GM03348 (cell line): Measurements from ENCODE around the gene ICAM2.
"Not testable (repeated sequence)": the region's sequence is repeated elsewhere in the genome, so short reads cannot be mapped to it uniquely, and the experiment has no call there.

Experiments used
- DNase-seq: peaks from one replicate; pipeline ENCODE4 v3.0.0; 2012; ENCODE audit warnings: low spot score

The ICAM2 gene

DNA sequence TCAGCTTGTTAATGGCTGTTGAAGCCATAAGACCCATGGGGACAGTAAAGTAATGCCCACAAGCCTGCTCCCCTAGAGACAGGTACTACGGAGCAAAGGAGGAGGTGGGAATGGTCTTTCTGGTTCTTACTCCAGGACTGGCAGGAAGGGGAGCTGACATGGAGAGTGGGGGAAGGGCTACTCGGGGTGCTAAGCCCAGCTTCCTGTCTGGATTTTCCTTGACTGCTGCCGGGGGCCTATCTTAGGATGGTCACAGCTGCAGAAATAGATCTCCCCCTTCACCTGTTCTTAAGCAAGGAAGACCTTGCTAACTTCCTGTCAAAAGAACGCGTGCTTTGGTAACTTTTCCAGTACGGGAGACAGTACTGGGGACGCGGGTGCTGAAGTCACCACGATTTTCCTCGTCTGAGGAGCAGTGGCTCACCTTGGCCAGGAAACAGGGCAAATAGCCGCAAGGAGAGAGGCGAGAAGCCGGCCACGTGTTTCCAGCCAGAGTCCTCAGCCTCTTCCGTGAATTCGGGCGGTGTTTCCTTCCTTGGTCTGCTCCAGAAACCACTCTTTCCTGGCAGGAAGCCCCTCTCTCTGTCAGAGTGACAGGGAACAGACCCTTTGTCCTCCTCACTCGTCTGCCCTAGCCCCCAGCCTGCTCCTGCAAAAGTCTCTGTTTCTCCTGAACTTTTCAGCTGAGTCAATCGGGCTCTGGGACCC lies 22.9 kb downstream of the ICAM2 start:
- DNase-seq = peak; percentile 2

DNA sequence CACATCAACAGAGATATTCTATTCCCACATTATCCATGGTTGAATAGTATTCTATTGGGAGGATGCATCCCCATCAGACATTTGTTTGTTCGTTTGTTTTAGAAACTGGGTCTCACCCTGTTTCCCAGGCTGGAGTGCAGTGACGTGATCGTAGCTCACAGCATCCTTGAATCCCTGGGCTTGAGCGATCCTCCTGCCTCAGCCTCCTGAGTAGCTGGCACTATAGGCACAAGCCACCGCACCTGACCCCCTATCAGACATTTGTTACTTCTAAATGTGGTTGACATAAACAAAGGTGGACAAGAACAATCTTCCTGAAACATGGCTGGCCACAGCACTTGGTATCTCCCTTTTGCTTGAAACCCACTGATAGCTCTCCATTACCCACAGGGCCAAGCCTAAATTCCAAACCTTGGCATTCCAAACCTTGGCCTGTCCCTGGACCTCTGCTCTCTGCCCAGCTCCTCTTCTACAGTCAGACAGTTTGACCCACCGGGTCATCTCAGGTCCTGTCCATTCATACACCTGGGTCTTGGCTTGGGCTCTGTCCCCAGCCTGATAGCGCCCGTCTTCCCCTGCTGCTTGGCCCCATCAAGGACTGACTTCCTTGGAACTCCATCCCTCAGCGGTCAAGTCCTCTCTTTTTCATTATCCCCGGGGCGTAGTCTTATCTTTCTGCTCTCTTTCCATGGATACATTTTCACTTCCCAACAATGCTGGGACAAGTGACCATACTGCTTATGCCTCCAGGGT lies 23.8 kb downstream of the ICAM2 start:
- DNase-seq = no peak

DNA sequence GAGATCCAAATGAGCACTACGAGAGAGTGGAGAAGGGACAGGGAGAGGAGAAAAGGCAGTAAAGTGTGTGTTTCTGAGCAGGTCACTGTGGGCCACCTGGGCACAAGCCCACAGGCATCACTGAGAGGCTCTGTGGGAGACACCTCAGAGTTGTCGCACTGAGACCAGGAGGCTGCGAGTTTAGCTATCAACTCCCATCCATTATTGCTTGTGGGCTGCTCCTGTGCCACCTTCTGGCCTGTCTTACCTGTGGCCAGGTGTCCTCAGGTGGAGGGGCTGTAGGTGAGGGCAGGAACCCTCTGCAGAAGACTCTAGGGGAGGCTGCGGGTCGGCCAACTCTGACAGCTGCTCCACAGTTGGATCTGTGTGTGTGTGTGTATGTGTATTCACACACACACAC lies 24.8 kb downstream of the ICAM2 start:
- no peak for DNase-seq

DNA sequence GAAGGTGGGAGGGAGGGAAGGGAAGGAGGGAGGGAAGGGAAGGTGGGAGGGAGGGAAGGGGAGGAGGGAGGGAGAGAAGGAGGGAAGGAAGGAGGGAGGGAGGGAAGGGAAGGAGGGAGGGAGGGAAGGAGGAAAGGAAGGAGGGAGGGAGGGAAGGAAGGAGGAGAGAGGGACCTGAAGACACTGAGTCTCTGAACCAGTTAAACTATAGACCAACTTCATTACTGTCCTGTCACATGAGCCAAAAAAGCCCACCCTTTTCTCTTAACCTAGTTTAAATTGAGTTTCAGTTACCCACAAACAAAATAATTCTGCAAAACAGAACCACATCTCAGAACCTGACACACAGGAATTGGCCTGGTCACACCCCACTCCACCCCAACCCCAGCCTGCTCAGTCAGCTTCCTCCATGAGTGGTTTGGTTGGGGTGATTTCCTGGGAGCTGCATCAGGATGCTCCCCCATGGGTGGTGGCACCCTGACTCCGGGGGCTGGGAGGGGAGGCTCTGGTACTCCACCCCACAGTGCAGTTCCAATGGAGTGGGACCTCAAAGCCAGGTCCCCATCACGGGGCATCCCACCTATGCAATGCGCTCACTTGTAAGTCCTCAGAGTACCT lies 27.0 kb downstream of the ICAM2 start:
- DNase-seq = no peak

DNA sequence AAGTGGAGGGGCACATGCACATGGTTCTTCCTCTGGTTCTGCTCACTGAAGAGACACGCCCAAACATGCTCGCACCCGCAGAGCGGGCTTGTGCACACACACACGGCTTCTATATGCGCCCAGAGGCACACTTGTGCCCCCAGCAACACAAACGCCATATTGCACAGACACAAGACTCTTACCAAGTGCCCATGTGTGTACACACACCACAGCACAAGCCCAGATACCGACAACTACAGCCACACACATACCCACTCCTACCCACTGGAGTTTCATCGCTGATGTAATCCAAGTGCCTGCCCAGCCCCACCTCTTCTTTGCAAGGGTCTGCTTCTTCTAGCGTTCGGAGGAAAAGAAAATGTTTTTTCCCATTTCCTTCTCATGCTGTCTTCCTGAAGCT lies 28.8 kb downstream of the ICAM2 start:
- DNase-seq = no peak

DNA sequence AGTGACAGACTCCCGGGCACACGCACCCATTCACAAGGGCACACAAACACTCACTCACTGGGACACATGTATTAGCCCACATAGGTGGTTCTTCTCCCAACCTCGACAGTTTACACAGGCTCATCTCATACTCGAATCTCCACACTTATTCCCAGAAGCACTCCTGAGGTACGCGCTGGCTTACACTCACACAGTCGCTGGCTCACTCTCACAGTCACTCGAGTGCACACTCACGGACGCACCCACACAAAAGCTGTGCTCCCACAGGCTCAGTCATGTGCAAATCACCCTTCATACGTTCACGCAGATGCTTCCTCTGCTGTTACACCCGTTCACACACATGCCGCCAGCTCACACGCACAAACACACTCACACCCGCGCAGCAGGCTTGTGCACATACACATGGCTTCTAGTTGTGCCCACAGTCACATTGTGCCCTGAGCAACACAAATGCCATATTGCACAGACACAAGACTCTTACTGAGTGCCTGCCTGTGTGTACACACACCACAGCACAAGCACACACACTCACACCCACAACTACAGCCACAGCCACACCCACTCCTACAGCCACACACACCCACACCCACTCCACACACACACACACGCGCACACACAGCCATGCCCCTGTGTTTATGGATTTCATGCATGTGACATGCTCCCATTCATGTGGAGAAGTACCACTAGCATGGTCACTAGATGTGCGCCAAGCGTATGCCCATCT lies 30.6 kb downstream of the ICAM2 start:
- no peak for DNase-seq

DNA sequence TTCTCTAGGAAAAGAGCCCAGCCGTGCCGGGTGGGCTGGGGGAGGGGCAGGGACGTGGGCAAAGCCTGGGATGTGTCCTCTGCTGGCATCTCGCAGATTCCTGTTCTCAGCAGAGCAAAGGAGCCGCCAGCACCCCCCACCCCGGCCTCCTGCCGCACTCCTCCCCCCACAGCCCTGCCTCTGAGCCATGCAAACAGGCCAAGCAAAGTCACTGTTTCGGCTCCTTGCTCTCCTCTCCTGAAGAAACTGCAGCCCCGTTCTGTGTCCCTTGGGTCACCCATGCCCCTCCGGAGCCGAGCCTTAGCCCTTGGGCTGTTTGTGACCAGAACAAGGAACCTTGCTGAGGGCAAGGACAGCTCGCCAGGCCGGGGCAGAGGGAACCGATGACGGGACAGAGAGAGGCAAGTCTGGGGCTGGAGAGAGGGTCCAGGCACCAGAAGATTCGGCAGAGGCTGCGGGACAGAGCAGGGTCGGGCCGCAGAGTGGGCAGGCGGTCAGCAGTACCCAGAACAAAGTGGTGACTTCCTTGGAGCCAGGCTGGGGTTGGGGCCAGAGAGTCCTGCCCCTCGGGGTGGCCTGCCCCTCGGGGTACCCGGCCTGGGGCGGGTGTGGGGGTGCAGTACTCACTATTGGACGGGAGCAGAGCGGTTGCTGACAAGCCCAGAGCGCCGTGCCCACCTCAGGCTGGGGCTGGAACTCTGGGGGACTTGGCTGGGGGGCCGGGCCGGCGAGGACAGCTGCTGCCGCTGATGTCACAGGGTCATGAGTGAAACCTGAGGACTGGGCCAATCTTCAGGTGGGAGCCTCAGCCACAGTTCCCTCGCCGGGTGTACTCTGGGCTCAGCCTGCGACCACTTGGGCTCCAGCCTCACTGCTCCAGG lies 31.5 kb downstream of the ICAM2 start:
- DNase-seq = no peak

DNA sequence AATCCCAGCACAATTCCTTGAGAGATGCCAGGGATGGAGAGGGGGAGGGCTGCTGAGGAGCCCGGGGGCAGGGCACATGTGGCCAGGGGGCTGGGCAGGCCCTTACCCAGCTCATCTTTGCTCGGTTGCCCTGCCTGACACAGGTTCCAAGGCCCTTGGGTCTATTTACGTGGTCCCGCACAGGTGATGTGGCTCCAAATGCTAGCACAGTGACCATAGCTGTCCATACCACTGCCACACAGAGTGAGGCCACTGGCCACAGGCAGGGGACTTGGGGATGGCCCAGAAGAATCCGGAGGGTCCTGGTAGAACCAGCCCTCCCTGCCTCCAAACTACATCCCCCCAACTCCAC lies 32.3 kb downstream of the ICAM2 start:
- no peak for DNase-seq

DNA sequence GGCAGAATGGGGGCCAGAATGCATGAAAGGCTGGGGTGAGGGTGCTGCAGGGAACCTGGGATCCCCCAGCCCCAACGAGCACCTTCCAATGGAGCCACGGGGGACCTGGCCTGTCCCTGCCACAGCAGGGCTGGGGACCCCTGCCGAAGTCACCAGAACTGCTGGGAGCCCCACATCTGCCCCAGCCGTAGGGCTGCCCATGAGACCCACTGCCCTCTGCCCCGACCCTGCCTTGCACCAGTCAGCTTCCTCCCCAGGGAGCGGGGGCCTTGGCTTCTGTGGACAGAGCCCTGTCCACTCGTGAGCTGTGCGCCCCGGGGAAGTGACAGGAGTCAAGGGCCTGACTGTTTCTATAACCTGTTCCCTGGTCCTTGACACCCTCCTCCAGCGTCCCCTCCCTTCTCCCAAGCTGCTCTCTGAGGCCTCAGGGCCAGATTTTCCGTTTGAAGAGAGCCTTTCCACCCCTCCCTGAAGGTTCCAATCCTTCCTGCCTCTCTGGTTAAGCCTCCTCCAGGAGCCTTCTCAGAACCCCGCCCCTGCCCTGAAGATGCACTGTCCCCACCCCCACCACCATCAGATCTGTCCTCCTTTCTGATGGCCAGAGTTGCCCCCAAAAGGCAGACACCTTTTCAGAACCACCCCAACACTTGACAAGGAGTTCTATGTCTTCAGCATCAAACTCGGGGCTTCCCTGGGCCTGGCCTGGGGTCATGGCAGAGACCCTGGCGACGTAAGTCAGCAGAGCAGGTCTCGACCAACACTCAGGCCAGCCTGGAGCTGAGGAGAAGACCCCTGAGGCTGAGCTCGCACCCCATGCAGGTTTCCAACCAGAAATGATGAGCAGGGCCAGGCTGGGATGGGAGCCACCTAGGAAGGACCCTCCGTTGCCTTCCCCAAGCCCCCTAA lies 33.0 kb downstream of the ICAM2 start:
- no peak for DNase-seq

DNA sequence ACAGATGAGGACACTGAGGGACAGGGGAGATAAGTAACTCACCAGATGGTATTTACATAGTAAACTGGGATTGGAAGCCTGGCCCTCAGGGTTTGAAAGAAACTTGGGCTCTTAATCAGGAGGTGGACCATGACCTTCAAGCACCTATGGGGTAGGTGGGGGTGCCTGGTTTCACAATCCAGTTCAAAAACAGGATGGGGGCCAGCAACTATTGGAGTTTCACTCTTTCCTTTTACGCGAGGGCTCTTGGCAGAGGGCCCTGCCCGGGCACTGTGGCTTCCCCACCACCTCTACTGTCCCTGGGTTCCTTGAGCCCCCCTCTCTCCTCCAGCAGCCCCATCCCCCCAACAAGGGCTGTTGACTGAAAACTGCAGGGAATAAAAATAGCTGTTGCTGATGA lies 33.6 kb downstream of the ICAM2 start:
- no peak for DNase-seq

DNA sequence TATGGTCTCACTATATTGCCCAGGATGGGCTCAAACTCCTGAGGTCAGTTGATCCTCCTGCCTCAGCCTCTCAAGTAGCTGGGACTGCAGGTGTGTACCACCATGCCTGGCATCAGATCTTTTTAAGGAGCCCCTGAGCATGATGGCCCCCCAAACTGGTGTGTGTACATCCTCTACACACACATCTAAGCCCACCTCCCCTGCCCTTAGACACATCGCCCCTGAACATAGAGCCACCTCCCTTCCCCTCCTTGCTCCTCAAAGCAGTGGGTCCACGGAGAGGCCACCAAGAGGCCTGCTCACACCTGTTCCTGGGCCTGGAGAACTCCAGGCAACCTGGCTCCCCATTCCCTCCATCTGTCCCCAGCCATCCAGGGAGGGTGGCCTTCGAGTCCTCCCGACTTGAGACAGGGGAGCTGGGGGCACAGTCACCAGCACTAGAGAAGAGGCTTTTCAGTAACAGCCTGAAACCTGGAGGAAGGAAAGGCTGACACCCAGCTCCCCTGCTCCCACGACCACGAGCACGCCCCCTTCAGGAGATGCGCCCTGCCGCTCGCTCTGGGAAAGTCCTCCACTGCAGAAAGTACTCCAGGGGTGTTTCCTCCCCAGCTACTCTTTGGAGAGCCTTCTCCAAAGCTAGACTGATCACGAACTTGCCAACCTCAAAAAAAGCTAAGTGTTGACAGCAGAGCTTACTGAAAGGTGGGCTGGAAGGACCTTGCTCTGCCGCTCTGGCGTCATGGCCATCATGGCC lies 34.9 kb downstream of the ICAM2 start:
- no peak for DNase-seq

DNA sequence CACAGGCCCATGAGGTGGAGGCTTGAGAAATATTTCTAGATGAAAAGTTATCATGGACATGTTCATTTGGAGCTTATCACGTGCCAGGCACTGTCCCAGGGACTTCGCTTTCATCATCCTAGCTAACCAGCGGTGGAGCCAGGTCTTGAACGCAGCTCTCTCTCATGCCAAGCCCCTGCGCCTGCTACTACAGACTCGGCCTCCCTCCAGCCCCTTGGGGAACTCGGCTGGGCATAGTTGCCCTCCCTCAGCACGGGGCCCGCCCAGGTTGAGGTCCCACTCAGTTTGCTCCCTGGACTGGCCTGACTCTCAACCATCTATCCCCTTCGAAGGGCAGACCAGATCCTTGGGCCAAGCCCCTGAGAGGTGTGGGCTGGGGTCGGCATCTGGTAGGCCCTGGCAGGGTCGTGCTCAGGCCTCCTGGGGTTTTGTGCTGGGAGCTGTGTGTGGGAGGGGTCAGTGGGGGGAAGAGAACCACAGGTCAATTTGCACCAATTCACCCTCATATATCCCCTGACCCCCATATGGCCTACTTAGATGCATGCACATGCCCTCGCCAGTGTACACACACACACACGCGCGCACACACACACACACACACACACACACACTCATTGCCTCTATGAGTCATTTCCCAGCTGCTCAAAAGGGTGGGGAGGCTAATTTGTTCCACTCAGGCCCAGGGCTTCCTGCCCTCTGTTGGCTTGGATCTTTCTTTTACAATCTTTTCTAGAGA lies 35.6 kb downstream of the ICAM2 start:
- peak; percentile 92 for DNase-seq

DNA sequence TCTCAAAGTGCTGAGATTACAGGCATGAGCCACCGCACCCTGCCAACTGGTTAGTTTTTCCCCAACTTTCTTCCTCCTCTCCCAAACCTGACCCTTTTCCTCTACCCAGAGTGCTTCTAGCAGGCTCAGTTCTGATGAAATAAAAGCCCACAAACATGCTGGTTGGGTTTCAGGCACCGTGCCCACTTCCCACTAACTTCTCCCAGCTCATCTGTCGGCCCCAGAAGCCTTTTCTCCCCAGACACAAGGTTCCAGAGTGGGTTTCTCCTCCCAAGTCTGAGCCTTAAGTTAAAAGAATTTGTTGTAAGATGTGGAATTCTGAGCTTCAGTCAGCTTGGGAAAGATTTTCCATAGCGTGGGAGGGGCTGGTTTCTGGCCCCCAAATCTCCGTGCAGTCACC lies 36.2 kb downstream of the ICAM2 start:
- peak; percentile 73 for DNase-seq

DNA sequence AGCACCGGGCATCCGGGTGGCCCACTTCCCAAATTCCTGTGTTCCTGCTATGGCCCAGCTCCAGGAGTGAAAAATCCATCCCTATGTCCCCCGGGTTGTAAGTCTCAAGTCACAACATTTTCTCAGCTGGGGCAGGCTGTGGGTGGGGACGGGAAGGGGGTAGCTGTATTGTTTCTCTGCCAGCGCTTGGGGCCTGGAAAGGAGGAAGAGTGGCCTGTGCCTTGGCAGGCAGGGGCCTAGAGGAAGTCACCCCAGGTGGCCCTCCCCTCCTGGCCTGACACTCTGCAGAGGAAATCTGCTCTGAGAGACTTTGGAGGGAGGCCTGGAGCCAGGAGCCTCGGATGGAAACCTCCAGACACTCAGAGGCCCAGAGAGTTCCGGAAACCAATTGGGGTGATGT lies 37.1 kb downstream of the ICAM2 start:
- DNase-seq = no peak

DNA sequence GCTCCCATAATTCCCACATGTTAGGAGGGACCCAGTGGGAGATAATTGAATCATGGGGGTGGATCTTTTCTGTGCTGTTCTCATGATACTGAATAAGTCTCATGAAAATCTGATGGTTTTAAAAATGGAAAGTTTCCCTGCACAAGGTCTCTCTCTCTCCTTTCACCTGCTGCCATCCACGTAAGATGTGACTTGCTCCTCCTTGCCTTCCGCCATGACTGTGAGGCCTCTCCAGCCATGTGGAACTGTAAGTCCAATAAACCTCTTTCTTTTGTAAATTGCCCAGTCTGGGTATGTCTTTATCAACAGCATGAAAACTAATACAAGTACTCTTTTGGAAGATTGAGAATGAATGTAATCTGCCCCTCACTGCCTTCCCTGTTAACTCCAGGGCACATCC lies 37.8 kb downstream of the ICAM2 start:
- DNase-seq = not testable (repeated sequence)

DNA sequence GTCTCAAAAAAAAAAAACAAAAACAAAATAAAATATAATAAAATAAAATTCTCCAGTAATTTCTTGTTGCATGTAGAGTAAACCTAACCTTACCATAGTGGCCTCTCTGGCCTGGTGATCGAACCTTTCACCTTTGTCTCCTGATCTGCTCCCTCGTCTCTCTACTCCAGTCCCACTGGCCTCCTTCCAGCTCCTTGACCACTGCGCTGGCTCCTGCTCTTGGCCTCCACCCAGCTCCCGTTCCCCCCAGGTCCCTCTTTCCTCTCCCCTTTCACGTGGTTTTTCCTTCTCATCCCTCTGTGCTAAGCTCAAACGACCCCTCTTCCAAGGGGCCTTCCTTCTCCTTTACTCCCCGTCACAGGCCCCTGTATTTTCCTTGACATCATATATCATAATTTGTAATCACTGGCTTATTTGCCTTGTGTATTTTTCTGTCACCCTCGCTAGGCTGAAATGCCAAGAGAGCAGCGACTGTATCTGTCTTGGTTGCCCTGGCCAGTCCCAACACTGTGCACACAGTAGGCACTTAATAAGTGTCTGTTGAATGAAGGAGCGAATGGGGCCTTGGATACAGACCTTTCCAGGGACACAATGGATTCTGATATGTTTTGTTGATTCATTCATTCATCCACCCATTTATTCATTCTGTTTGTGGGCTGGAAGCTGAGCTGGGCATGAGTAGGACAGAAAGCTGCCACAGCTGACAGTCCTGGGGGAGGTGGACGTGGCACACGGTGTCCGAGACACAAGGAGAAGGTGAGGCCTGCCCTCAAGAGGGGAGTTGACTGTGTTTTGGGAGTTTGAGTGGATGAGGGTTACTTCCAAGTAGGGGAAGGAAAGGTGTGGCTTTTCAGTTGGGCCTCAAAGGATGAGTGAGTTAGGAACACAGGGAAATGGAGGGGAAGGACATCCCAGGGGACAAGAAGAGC lies 41.9 kb downstream of the ICAM2 start:
- no peak for DNase-seq

DNA sequence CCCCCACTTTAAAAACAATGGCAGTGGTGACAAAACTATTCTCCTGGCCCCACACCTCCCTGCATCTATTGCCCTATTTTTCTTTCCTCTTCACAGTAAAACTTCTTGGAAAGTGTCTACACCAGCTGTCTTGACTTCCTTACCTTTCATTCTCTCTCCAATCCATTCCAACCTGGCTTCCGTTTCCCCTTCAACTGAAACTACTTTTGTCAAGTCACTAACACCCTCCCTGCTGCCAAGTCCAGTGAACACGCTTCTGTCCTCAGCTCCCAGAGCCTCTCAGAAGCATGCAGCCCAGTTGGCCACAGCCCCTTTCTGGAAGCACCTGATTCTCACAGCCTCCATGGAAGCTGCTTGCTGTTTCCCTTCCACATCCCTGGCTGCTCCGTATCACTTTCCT lies 43.7 kb downstream of the ICAM2 start:
- no peak for DNase-seq

DNA sequence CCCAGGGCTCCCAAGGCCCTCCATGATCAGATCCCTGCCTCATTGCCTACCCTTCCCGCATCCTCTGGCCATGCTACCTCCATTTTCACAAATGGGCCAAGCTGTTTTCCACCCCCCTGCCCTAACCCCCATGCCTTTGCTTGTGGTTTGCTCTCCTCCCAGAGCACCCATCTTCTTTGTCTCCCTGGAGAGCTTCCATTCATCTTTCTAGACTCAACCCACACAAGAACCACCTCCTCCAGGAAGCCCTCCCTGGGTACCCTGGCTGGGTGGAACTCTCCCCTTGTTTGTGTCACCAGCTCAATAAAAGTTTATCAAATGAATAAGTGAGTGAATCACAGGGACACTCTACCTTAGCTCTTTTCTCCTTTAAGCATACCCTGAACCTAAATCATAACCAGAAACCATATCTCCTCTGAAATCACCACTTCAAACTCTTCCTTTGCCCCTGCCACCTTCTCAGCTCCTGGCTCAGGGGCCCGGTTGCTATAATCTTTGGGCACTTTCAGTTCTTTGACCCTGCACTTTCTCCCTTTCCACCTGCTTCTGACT lies 44.8 kb downstream of the ICAM2 start:
- DNase-seq = no peak
